Measurements from ENCODE around the gene CAMK2A. TPM values are rescaled to one million over a fixed set of nuclear protein-coding genes. Genes with fewer than 3 reads are reported as not detected.

Gene CAMK2A
- total RNA-seq, 2 experiments from 2014 or later: not detected

DNA sequence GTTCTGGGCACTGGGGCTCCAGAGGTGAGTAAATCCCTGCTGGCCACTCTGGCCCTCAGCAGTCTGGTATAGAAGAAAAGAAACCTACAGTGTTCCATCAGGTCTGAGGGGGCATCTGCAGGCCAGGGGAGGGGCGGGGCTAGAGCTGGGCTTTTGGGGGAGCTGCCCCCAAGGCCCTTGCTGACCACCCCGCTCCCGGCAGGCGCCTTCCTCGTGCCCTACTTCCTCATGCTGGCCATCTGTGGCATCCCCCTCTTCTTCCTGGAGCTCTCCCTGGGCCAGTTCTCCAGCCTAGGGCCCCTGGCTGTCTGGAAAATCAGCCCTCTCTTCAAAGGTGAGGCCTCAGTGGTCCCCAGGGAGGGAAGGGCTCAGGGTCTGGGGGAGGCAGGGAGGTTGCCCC lies 93.1 kb downstream of the CAMK2A start:
- DNase-seq: no peak
- Mint-ChIP-seq H3K9me3 (no peaks in the 10 kb centered on the region), H3K4me1 (ENCODE audit: low read depth) (no peaks in the 10 kb centered on the region), H3K27ac (no peak overlapping the region), H3K4me3 (no peak overlapping the region), H3K36me3 (no peaks in the 10 kb centered on the region), H3K27me3 (peaks cover 9% of the 10 kb centered on the region)
- POLR2A ChIA-PET: no interaction called here
- intact Hi-C loops (cut with micrococcal nuclease): no loop called here
- CTCF ChIA-PET: no interaction called here

DNA sequence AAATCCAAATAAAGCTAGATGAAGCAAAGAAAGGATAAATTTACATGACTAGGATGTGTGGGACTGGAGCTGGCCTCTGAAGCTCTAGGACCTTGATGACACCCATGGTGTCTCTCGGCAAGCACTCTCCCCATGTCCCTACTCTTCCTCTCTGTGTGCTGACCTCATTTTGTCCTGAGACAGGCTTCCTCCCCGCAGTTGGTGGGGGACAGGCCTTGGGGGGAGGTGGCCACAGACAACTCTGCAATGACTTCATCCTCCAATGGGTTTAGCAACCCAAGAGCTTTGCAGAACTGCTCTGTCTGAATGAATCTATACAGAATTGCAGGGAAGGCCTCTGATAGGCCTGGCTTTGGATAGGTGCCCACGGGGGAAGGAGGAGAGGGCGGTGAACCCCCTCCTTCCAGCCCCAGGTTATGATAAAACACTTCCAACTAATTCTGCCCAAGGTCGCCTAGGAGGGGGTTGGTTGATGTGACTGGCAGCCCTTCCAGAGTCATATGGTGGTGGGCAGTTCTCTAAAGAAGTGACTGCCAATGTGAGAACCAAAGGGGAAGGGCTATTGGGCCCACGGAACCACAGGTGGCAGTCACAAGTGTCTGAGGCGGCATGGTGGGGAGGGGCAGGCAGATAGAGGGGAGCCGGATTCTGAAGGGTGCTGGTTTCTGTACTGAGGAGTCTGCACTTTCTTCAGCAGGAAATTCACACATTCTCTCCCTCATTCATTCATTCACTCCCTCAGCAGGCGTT lies 93.7 kb downstream of the CAMK2A start:
- intact Hi-C loops (cut with micrococcal nuclease): no loop called here
- Mint-ChIP-seq H3K27ac (no peak overlapping the region), H3K27me3 (peaks cover 9% of the 10 kb centered on the region), H3K4me3 (no peak overlapping the region), H3K9me3 (no peaks in the 10 kb centered on the region), H3K36me3 (no peaks in the 10 kb centered on the region), H3K4me1 (ENCODE audit: low read depth) (no peaks in the 10 kb centered on the region)
- no peak for DNase-seq
- CTCF ChIA-PET: no interaction called here
- POLR2A ChIA-PET: no interaction called here

DNA sequence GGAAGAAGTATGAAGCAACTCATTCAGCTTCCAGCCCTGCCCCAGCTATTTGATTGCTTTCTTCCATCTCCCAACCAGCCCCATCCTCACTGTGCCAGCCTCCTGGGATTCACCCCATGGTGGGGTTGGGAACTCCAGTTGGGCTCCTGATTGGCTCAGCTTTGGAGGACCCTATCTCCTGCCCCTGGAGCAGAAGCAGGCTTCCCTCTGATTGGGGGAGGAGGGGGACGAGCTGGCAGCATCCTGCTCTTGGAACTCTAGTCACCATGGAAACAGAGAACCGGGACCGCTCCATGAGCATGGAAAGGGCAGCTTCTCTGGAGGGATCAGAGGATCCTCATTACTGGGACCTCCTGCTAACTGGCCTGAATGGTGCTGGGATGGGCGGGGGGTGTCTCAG lies 97.1 kb downstream of the CAMK2A start:
- intact Hi-C loops (cut with micrococcal nuclease): no loop called here
- no peak for DNase-seq
- POLR2A ChIA-PET: no interaction called here
- CTCF ChIA-PET: interaction anchor here (1.3 kb wide), 1 partner anchor 26 kb away, joined by 3 read pairs; no protein-coding TSS in a partner anchor
- H3K36me3 Mint-ChIP-seq: no peaks in the 10 kb centered on the region
- no peak overlapping the region for H3K27ac Mint-ChIP-seq
- no peak overlapping the region for H3K4me3 Mint-ChIP-seq
- H3K4me1 Mint-ChIP-seq (ENCODE audit: low read depth): no peaks in the 10 kb centered on the region
- no peaks in the 10 kb centered on the region for H3K9me3 Mint-ChIP-seq
- H3K27me3 Mint-ChIP-seq: peaks cover 18% of the 10 kb centered on the region

DNA sequence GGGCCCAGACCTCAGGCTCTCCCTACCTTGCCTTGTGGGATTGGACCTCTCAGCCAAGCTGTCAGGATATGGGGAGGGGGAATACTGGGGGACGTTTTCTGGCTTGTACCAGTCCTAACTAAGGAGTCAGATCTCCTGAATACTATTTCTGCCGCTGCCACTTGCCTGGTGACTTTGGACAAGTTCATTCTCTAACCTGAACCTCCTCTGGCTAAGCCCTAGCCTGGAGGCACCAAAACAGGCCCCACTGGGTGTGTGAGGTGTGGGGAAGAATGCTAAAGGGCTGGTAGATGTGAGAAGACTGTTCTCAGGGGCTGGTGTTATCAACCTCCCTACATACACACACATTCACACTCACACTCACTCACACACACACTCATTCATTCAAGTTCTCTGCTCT lies 98.6 kb downstream of the CAMK2A start:
- intact Hi-C loops (cut with micrococcal nuclease): no loop called here
- H3K36me3 Mint-ChIP-seq: no peaks in the 10 kb centered on the region
- H3K27me3 Mint-ChIP-seq: peaks cover 18% of the 10 kb centered on the region
- no peak for DNase-seq
- no peaks in the 10 kb centered on the region for H3K9me3 Mint-ChIP-seq
- no peak overlapping the region for H3K27ac Mint-ChIP-seq
- ChIA-PET POLR2A (no interaction called here), CTCF (no interaction called here)
- H3K4me3 Mint-ChIP-seq: no peak overlapping the region
- no peaks in the 10 kb centered on the region for H3K4me1 Mint-ChIP-seq (ENCODE audit: low read depth)

DNA sequence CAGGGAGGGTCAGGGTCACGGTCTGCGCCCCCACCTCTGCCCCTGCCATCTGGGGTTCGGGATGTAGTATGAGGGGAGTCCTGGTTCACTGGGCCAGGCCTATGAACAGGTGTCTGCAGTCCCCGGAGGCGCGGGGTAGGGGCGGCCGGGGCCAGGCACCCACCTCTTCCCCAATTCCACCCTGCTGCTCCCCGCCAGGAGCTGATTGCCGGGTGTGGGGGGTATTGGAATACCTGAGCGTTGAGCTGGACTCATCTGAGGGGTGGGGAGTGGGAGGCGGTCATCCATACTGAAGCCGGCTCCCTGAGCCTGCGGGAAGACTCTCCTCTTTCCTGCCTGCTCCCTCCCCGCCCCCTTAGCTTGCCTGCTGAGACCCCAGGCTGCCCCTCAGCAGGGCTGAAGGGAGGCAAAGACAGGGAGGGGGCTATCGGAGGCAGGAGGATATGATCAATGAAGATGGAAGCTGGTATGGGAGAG lies 99.0 kb downstream of the CAMK2A start:
- CTCF ChIA-PET: no interaction called here
- H3K36me3 Mint-ChIP-seq: no peaks in the 10 kb centered on the region
- no peaks in the 10 kb centered on the region for H3K4me1 Mint-ChIP-seq (ENCODE audit: low read depth)
- H3K4me3 Mint-ChIP-seq: no peak overlapping the region
- H3K27me3 Mint-ChIP-seq: peaks cover 18% of the 10 kb centered on the region
- no peaks in the 10 kb centered on the region for H3K9me3 Mint-ChIP-seq
- intact Hi-C loops (cut with micrococcal nuclease): no loop called here
- H3K27ac Mint-ChIP-seq: no peak overlapping the region
- DNase-seq: no peak
- POLR2A ChIA-PET: no interaction called here

DNA sequence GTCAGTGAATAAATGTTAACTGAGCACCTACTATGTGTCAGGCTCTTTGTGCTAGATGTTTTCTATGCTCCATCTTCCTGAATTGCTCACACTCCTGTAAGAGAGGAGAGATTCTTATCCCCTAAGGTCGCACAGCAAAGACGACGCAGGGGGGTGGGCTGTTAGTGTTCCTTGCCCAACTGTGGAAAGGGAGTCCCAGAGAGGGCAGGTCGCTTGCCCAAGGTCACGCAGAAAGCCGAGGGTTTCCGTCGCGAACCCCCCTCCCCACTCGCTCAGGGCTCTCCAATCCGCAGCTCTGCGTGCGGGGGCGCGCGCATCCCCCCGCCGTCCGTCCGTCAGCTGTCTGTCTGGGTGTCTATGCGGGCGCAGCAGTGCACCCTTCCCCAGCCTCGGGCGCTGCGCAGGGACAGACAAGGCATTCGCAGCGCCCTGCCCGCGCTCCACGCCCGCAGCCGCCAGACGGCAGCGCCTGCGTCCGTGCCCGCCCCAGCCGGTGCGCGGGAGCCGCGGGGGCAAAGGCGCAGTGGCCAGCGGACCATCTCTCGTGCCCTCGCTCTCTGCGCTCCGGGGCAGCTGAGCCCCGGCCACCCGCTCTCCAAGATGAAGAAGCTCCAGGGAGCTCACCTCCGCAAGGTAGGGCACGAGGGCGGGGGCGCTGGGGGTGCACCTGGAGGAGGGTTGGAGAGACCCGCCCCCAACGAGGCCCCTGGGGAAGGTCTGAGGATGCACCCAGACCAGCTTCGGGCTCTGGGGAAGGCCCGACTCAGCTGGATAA lies 99.7 kb downstream of the CAMK2A start, which contains the start of gene SLC6A7:
Gene SLC6A7 (plus strand): TSS at position 335 of the 775 bp plus-strand sequence. CDS start 266 bp downstream, at position 601.
- POLR2A ChIA-PET: no interaction called here
- H3K27ac Mint-ChIP-seq: no peak within 1 kb of the TSS

DNA sequence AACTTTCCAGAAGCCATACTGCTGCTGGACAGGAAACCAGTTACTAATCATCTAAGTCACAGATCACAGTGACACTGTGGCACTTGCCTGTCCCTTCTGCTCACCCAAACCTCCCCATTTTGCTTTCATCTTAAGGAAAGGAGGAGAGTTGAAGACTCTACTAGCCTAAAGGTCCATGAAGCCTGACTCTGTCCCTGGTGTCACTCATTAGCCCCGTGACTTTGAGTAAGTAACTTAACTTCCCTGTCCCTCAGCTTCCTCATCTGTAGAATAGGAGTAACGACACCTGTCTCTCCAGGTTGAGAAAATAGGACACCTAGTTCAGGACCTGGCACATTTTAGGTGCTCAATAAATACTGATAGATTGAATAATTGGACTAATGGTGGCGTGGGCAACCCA lies 100.2 kb downstream of the CAMK2A start:
- H3K36me3 Mint-ChIP-seq: no peaks in the 10 kb centered on the region
- POLR2A ChIA-PET: no interaction called here
- DNase-seq: no peak
- no peak overlapping the region for H3K4me3 Mint-ChIP-seq
- no peak overlapping the region for H3K27ac Mint-ChIP-seq
- no peaks in the 10 kb centered on the region for H3K4me1 Mint-ChIP-seq (ENCODE audit: low read depth)
- CTCF ChIA-PET: no interaction called here
- H3K9me3 Mint-ChIP-seq: no peaks in the 10 kb centered on the region
- intact Hi-C loops (cut with micrococcal nuclease): no loop called here
- peaks cover 18% of the 10 kb centered on the region for H3K27me3 Mint-ChIP-seq

More for the DNA sequence above, 99.7 kb downstream of the CAMK2A start, which contains the start of gene SLC6A7:
- intact Hi-C loops (cut with micrococcal nuclease): no loop called here
- peaks cover 18% of the 10 kb centered on the region for H3K27me3 Mint-ChIP-seq
- H3K4me1 Mint-ChIP-seq (ENCODE audit: low read depth): no peaks in the 10 kb centered on the region
- no peak within 1 kb of the TSS for H3K4me3 Mint-ChIP-seq
- no peaks in the 10 kb centered on the region for H3K36me3 Mint-ChIP-seq
- CTCF ChIA-PET: no interaction called here
- H3K9me3 Mint-ChIP-seq: no peaks in the 10 kb centered on the region
- DNase-seq: no peak

DNA sequence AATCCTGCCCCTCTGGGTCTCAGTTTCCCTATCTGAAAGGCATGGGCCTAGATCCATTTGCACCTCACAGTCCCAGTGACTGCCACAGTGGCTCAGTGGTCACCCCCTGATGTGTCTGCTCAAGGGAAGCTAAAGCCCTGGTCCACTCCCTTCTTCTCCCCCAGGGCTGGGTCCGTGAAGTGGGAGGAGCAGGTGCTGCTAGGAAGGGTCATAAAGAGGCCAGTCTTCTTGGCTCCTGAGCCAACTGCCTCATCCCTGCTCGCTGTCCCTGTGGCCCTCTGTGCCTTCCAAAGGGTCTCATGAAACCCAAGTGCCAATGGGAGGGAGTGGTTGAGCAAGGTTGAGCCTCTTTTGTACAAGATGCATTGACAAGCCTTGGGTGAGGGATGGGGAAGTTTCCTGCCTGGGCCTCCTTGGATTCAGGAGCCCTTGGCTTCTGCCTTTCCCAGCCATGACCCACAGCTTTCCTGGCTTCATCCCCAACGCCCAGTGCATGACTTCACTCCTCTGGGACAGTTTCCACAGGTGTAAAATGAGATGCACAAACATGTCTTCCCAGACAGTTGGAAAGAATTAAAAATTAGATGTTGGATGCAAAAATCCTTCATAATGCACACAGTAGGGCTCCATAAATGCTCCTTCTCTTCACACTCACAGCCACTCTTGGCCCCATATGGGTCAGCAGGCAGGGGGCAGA lies 101.3 kb downstream of the CAMK2A start:
- intact Hi-C loops (cut with micrococcal nuclease): no loop called here
- Mint-ChIP-seq H3K9me3 (no peaks in the 10 kb centered on the region), H3K4me1 (ENCODE audit: low read depth) (no peaks in the 10 kb centered on the region), H3K27ac (no peak overlapping the region), H3K4me3 (no peak overlapping the region), H3K27me3 (peaks cover 18% of the 10 kb centered on the region), H3K36me3 (no peaks in the 10 kb centered on the region)
- ChIA-PET POLR2A (no interaction called here), CTCF (no interaction called here)
- no peak for DNase-seq

DNA sequence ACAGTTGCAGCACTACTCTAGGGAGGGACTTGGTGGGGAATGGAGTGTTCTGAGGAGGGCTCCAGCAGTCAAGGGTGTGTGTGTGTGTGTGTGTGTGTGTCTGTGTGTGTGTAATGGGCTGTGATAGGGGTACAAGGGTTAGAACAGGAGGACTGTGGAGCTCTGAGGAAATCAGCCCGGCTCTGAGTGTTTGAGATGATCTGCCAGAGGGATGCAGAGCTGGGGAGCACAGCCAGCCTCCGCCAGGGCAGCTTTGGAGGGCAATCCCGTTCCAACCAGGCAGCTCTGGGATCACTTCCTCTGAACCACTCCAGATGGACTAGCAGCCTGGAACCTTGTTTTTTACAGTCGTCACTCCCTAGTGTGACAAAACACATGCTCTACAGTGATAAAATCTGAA lies 102.7 kb downstream of the CAMK2A start:
- H3K27ac Mint-ChIP-seq: no peak overlapping the region
- POLR2A ChIA-PET: no interaction called here
- CTCF ChIA-PET: no interaction called here
- peaks cover 16% of the 10 kb centered on the region for H3K27me3 Mint-ChIP-seq
- DNase-seq: no peak
- no peaks in the 10 kb centered on the region for H3K36me3 Mint-ChIP-seq
- intact Hi-C loops (cut with micrococcal nuclease): no loop called here
- H3K4me3 Mint-ChIP-seq: no peak overlapping the region
- H3K4me1 Mint-ChIP-seq (ENCODE audit: low read depth): no peaks in the 10 kb centered on the region
- no peaks in the 10 kb centered on the region for H3K9me3 Mint-ChIP-seq

DNA sequence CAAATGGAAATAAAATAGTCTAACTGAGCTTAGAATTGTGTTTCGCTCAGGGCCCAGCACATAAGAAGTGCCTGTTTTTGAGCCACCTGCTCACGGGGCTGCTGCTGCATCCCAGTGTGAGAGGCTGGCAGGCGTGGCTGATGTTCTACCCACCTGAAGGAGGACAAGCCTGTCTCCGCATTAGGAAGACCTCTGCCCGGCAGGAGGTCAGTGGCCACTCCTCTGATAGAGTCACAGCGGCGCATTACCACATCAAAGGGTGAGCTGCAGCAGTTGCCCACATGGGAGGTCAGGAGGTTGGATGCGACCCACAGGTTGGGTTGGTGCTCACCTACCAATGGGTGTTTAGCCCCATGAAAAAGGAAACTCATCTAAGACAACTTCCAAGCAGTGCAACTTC lies 103.4 kb downstream of the CAMK2A start:
- intact Hi-C loops (cut with micrococcal nuclease): no loop called here
- Mint-ChIP-seq H3K4me3 (no peak overlapping the region), H3K27me3 (peaks cover 13% of the 10 kb centered on the region), H3K4me1 (ENCODE audit: low read depth) (no peaks in the 10 kb centered on the region), H3K27ac (no peak overlapping the region), H3K36me3 (no peaks in the 10 kb centered on the region), H3K9me3 (no peaks in the 10 kb centered on the region)
- CTCF ChIA-PET: no interaction called here
- POLR2A ChIA-PET: no interaction called here
- no peak for DNase-seq

DNA sequence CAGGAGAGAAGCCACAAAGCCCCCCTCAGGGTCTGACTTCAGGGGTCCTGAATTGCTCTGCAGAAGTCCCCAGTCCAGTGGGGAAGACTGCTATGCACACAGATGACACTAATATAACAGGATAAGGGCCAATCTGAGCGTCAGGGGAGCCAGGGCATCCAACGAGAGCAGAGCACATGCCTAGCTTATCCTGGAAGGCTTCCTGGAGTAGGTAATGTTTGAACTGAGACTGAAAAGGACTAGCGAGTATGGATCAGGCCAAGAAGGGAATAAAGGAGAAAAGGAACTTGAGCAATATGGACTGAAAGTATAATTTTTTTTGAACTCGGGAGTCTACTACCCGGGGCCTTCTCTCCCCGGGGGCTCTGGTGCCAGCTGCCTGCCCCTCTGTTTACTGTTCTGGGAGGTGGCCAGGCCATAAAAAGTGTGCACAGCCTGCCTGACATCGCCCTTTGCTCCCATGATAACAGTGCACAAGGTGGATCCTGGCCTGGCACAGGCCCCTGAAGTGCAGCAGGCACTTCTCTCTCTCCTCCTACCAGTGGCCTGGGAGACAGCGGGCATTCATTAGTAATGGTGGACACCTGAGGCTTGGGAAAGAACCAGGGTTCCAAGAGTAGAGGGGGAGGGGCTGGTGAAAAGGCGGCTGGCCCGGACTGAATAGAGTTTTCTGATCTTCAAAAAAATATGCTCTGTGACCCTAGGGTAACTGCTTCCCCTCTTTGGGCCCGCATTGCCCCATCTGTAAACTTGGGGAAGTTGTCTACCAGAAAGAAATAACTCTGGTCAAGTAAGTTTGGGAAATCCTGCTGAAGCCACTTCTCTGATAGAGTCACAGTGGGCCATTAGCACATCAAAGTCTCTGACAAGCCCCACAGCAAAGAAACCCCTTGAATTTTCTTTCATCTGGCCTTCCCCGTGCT lies 104.3 kb downstream of the CAMK2A start:
- no peak for DNase-seq
- ChIA-PET CTCF (no interaction called here), POLR2A (no interaction called here)
- peaks cover 9% of the 10 kb centered on the region for H3K27me3 Mint-ChIP-seq
- intact Hi-C loops (cut with micrococcal nuclease): no loop called here
- H3K9me3 Mint-ChIP-seq: no peaks in the 10 kb centered on the region
- H3K4me3 Mint-ChIP-seq: no peak overlapping the region
- H3K4me1 Mint-ChIP-seq (ENCODE audit: low read depth): no peaks in the 10 kb centered on the region
- H3K27ac Mint-ChIP-seq: no peak overlapping the region
- no peaks in the 10 kb centered on the region for H3K36me3 Mint-ChIP-seq

DNA sequence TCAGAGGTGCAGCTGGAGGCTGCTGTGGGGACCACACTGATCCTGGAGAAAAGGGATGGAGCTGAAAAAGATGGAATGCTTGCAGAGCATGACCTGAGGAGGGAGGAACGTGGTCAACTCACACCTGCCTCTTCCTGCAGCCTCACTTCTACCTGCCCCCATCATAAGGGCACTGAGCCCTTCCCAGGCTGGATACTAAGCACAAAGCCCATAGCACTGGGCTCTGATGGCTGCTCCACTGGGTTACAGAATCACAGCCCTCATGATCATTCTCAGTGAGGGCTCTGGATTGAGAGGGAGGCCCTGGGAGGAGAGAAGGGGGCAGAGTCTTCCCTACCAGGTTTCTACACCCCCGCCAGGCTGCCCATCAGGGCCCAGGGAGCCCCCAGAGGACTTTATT lies 105.6 kb downstream of the CAMK2A start:
- Mint-ChIP-seq H3K27me3 (no peaks in the 10 kb centered on the region), H3K4me3 (no peak overlapping the region), H3K4me1 (ENCODE audit: low read depth) (no peaks in the 10 kb centered on the region), H3K27ac (no peak overlapping the region), H3K36me3 (no peaks in the 10 kb centered on the region), H3K9me3 (no peaks in the 10 kb centered on the region)
- ChIA-PET POLR2A (no interaction called here), CTCF (no interaction called here)
- intact Hi-C loops (cut with micrococcal nuclease): no loop called here
- no peak for DNase-seq

Measured in activated CD4-positive, alpha-beta memory T cell treated with anti-CD3 and anti-CD28 coated beads for 36 hours (primary cell).